K562 (cell line): ENCODE results near the gene SLC25A11.

ENCODE experiments used
- ASH1L ChIP-seq: fragments of 450-650 bp; IDR thresholded peaks from 2 replicates; pipeline ENCODE4 v1.6.1; 2018; ENCODE audit warnings: borderline replicate concordance, mild to moderate bottlenecking, low read depth; ENCODE audit not compliant: partially characterized antibody
- CSDE1 ChIP-seq, 2 experiments: fragments of 450-650 bp; IDR thresholded peaks; 2 replicates each; pipeline ENCODE4 v1.6.1; 2016; ENCODE audit warnings: mild to moderate bottlenecking in 1 of 2
- RCOR1 ChIP-seq, 2 experiments: IDR thresholded peaks; 2 replicates each; pipeline ENCODE4 v1.6.1; 2012; ENCODE audit warnings: low read depth in 2 of 2, low read length in 2 of 2, borderline replicate concordance in 1 of 2, improper control_type of control experiment in 1 of 2
- SOX6 ChIP-seq: fragments of 450-650 bp; IDR thresholded peaks from 2 replicates; pipeline ENCODE4 v1.6.1; 2014; ENCODE audit warnings: mild to moderate bottlenecking
- TAF1 ChIP-seq: IDR thresholded peaks from 2 replicates; pipeline ENCODE4 v1.6.1; 2011; ENCODE audit warnings: mild to moderate bottlenecking, low read length, moderate library complexity; ENCODE audit not compliant: insufficient read depth, control insufficient read depth, severe bottlenecking; ENCODE audit errors: extremely low read depth
- TCF3 ChIP-seq: sonication (generic); formaldehyde crosslinking; IDR thresholded peaks from 2 replicates; pipeline ENCODE4 v1.4.0; 2020; ENCODE audit warnings: mild to moderate bottlenecking, missing genetic modification reagents
- TF ChIP-seq, protein P1 (sequence below): fragments of 250-450 bp; sonication (Bioruptor Pico); IDR thresholded peaks from 2 replicates; pipeline ENCODE4 v1.5.0; 2021
- TF ChIP-seq, protein P2 (sequence below), 3 experiments: IDR thresholded peaks in 2 of 3; conservative IDR thresholded peaks in 1 of 3; 2 replicates each; pipeline ENCODE4 v1.5.1; 2011 to 2012; ENCODE audit warnings: low read length in 3 of 3, mild to moderate bottlenecking in 3 of 3, control low read depth in 2 of 3, improper control_type of control experiment in 1 of 3, inconsistent platforms in 1 of 3, low read depth in 1 of 3, mixed read lengths in 1 of 3, moderate library complexity in 1 of 3; ENCODE audit not compliant: insufficient read depth in 2 of 3
- TF ChIP-seq, protein P3 (sequence below): sonication (generic); formaldehyde crosslinking; IDR thresholded peaks from 2 replicates; pipeline ENCODE4 v1.8.0; 2023; ENCODE audit warnings: mild to moderate bottlenecking, missing genetic modification reagents

DNA sequence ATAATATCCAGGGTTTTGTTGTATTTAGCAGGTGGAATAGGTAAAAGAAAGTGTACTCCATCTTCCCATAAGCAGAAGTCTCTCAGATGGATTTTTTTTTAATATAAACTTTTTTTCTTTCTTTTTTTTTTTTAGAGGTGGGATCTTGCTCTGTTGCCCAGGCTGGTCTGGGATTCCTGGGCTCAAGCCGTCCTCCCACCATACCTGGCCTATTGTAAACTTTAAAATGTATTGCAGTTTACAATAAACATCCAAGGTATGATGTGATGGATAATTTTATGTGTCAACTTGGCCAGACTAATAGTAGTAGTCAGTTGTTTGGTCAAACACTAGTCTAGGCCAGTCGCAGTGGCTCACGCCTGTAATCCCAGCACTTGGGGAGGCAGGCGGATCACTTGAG lies 18.5 kb downstream of the SLC25A11 start:
- no peak for TF ChIP-seq CSDE1 (IDR thresholded peaks at IDR 0.05)
- TF ChIP-seq, protein P1, sequence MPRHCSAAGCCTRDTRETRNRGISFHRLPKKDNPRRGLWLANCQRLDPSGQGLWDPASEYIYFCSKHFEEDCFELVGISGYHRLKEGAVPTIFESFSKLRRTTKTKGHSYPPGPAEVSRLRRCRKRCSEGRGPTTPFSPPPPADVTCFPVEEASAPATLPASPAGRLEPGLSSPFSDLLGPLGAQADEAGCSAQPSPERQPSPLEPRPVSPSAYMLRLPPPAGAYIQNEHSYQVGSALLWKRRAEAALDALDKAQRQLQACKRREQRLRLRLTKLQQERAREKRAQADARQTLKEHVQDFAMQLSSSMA (CRISPR knock-in tag), result no peak
- TF ChIP-seq TAF1, result no peak
- TF ChIP-seq SOX6, result no peak
- TF ChIP-seq ASH1L, result no peak
- TF ChIP-seq TCF3 (CRISPR knock-in tag), result no peak
- TF ChIP-seq, protein P2, sequence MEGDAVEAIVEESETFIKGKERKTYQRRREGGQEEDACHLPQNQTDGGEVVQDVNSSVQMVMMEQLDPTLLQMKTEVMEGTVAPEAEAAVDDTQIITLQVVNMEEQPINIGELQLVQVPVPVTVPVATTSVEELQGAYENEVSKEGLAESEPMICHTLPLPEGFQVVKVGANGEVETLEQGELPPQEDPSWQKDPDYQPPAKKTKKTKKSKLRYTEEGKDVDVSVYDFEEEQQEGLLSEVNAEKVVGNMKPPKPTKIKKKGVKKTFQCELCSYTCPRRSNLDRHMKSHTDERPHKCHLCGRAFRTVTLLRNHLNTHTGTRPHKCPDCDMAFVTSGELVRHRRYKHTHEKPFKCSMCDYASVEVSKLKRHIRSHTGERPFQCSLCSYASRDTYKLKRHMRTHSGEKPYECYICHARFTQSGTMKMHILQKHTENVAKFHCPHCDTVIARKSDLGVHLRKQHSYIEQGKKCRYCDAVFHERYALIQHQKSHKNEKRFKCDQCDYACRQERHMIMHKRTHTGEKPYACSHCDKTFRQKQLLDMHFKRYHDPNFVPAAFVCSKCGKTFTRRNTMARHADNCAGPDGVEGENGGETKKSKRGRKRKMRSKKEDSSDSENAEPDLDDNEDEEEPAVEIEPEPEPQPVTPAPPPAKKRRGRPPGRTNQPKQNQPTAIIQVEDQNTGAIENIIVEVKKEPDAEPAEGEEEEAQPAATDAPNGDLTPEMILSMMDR (IDR thresholded peaks at IDR 0.05 in 2 of 3, conservative IDR thresholded peaks at IDR 0.05 in 1 of 3; ENCODE audit: insufficient read depth in 2 of 3, low read depth in 1 of 3, low read length in 3 of 3), result no peak
- no peak for TF ChIP-seq RCOR1 (IDR thresholded peaks at IDR 0.05; ENCODE audit: borderline replicate concordance in 1 of 2, low read depth in 2 of 2, low read length in 2 of 2)
- TF ChIP-seq, protein P3, sequence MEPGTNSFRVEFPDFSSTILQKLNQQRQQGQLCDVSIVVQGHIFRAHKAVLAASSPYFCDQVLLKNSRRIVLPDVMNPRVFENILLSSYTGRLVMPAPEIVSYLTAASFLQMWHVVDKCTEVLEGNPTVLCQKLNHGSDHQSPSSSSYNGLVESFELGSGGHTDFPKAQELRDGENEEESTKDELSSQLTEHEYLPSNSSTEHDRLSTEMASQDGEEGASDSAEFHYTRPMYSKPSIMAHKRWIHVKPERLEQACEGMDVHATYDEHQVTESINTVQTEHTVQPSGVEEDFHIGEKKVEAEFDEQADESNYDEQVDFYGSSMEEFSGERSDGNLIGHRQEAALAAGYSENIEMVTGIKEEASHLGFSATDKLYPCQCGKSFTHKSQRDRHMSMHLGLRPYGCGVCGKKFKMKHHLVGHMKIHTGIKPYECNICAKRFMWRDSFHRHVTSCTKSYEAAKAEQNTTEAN (CRISPR knock-in tag), result no peak
